ENCODE data around the gene CCDC85C.

CCDC85C gene

DNA sequence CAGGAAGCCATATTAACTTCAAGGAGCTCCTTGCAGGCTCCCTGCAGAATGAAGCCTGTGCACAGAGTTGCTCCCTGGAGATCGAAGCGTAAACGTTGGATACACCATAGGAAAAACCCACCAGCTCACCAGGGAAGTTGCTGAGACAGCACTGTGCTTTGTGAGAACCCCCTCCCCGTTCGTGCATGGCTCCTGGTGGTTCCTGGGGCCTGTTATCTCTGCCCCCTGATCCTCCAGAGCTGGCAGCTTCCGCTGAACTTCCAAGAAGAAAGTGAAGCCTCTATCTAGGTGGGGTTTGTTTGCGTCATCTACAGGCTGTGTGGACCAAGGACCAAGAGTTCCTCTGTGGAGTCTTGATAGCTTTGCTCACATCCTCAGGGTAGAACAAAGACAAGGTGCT lies 2.4 kb upstream of the CCDC85C start:
- DNase-seq (ENCODE audit: low read depth in 1 of 2, low spot score in 1 of 2), result no peak

DNA sequence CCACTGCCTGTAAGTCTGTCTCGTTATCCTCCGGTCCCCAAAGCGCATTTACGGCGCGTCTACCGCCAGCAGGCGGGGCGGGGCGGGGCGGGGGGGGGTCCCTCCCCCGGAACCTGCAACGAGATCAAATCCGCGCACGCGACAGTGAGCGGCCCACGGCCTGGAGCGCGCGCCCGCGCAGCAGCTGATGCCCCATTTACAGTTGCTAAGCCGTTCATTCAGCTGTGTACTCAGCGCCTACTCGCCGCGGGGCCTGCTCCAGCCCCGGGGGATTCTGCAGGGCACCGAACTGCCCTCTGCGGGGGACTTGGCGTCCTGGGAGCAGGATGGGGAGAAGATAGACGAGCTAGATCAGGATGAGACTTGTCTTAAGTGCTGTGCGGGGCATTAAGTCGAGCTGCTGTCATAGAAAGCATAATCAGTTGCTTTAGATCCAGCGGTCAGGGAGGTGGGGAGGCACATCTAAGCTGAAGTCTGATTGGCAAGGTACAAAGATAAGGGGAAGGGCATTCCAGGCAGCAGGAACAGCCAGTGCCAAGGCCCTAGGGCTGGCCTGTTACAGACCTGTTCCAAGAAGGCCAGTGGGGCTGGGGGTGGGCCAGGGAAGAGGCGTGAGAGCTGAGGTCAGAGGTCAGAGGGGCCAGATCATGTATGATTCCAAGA lies 1.4 kb upstream of the CCDC85C start:
- peak; percentile 66 for DNase-seq (ENCODE audit: low read depth in 1 of 2, low spot score in 1 of 2)

DNA sequence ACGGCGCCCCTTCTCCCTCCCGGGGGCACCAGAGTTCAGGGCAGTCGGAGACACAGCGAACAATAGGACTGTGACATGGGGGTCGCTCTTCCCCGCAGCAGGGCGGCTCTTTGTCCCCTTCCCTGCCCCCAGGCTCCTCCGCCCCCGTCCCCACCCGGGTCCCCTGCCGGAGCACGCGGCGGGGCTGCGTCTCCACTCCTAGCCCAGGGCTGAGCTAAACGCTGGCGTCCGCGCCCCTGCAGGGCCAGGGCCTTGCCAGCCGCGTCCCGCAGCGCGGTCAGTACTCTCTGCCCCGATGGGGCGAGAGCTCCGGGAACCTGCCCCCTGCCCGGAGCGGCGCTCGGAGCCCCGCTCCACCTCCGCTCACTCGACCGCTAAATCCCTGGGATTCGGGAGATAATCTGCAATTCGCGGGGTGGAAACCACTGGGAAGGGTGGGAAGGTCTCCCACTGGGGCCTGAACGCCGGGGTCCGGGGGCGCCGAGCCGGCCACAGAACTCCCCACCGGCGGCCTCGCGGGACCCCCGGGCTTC lies 825 bp upstream of the CCDC85C start:
- no peak for DNase-seq (ENCODE audit: low read depth in 1 of 2, low spot score in 1 of 2)

DNA sequence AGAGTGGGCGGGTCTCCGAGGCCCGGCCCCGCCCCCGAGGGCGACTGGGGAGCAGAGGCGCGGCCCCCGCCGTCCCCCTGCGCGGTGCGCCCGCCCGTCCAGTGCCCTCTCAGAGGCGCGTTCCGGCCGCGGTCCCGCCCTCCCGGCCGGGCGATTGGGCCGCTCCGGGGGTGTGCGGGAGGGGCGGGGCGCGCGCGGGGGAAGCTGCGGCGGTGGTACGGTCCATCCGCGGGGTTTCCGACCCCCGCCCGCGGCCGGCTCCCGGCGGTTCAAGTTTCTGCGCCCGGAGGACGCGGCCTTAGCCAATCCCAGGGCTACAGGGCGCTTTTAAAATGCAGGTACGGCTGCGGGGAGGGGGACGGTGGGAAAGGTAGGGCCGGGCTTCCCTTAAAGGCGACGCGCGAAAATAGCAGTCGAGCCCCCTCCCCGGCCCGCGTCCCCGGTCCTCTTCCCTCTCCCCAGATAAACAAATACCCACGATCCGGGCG lies 315 bp upstream of the CCDC85C start:
- DNase-seq (ENCODE audit: low read depth in 1 of 2, low spot score in 1 of 2), result peak; percentile 91 to 97

DNA sequence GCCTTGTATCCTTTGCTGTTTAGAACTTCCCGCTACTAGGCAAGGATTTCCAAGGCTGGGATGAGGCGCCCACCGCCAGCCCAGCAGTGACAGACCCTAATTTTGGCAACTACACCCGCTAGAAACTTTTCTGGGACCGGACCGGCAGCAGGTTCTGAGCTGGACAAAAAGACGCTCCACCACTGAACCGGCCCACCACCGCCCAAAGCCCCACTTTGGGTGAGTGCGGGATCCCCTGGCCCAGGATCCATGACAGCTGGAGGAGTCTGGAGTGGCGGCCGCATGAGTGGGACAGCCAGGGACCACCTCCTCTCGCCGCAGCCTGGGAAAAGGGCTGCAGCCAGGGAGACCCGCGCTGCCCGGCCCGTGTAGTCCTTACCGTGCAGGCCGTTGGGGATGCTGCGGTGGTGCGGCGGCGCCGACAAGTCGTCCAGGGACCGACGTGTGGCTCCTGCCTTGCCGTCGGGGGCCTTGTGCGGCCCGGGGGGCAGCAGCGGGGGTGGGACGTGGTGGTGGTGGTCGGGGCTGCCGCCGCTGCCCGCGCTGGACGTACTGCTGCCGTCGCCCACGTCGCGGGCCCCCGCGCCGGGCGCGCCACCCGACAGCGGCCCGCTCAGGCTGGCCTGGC lies 1.1 kb downstream of the CCDC85C start:
- DNase-seq (ENCODE audit: low read depth in 1 of 2, low spot score in 1 of 2), result no peak

DNA sequence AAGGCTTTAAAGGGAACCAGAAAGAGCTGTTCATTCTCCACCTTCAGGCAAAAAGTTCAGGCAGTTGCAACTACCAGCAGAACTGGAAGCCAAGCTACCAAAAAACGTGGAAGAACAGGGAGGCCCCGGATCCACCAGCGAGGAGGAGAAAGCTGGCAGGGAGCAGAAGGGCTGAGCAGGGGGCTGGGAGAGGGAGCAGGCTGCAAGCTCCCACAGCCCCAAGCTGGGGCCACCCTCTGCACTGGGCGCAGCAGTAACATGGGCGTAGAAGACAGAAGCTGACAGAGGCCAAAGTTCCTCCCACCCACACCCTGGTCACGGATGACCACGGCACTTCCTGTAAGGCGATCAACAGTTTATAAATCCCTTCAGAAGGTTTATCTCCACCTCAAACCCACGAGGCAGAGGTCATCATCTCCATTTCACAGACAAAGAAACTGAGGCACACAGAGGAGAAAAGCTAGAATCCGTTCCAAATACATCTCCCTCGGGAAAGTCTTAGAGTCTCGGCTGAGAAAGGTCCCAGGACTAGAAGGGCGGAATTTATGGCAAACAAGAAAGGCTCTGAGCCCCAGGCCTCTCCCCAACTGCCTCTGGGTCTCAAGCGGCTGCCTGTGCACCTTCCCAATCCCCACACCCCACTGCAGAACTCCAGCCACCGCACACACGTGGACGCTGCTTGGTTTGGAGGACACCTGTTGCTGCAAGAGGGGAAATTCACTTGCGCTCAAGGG lies 1.8 kb downstream of the CCDC85C start:
- DNase-seq (ENCODE audit: low read depth in 1 of 2, low spot score in 1 of 2), result no peak

DNA sequence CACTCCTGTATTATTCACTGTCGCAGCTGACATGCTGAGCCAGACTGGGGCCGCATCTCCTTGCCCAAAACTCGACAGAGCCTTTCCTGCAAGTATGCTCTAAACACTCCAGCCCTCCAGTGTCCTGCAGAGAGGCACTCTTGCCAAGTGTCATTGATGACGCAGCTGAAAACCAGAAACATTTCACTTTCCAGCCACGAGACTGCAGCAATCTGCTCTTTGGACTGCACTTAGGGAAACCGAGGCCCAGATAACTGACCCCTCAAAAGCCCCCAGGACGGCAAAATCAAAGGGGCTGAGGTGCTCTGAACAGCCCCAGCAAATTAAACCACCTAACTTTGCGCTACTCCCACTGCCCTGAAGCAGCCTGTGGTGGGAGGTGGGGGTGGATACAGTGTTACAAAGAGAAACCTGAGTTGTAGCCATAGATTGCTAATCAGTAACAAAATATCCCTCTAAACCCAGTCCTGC lies 2.6 kb downstream of the CCDC85C start:
- no peak for DNase-seq (ENCODE audit: low read depth in 1 of 2, low spot score in 1 of 2)

DNA sequence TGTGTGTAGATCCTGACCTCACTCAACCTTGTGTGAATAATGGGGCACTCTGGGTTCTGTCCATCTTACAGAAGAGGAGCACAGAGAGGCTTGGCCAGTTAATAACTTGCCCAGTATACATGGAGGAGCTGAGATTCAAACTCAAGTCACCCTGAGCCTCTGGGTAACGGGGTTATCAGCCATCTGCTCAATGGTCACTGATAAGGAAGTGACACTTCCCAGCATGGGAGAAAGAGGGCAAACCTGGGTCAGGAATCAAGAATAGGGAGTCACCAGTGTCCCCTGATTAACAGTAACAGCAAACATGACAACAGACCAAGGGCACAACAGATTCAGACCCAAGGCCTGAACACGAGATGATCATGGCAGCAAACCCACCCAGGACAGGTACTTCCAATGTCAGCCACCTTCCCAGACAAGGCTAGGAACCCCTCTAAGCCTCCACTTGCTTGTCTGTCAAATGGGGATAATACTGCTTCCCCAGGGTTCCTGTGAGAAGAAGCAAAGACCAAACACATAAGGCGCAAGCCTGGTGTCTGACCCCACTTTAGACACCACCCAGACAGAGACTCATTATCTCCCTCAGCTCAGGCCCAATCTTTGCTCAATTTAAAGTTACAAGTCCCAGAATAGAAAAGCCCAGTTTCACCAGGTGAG lies 3.6 kb downstream of the CCDC85C start:
- DNase-seq (ENCODE audit: low read depth in 1 of 2, low spot score in 1 of 2), result no peak

DNA sequence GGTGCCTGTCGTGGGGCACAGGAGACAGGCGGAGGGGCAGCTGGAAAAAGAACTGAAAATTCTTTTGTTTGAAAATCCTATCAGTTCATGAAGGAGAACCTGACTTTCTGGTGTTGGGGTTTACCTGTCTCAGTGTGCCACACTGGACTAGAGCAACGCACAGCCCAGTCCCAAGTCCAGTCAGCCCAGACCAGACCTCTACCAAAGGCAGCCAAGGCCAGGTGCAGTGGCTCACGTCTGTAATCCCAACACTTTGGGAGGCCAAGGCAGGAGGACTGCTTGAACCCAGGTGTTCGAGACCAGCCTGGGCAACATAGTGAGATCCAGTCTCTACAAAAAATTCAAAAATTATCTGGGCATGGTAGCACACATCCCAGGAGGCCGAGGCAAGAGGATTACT lies 4.6 kb downstream of the CCDC85C start:
- DNase-seq (ENCODE audit: low read depth in 1 of 2, low spot score in 1 of 2), result no peak

DNA sequence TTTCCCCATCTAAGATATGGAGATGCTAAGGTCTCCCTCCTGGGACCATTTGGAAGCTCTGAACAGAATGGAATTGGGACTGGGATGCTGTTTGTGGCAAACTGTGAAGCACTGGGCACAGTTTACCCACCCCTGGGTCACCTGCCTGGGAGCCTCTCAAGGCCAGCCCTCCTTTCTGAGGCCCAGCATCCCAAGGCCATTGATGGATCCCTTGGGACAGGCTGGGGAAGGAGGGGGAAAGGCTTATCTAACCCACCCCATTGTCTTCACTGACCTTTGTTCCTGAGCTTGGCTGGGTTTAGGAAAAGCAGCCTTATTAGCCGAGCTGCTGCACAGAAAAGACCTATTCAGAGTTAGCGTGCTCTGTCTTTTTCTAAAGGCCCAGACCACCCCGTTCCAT lies 5.2 kb downstream of the CCDC85C start:
- DNase-seq (ENCODE audit: low read depth in 1 of 2, low spot score in 1 of 2), result no peak

DNA sequence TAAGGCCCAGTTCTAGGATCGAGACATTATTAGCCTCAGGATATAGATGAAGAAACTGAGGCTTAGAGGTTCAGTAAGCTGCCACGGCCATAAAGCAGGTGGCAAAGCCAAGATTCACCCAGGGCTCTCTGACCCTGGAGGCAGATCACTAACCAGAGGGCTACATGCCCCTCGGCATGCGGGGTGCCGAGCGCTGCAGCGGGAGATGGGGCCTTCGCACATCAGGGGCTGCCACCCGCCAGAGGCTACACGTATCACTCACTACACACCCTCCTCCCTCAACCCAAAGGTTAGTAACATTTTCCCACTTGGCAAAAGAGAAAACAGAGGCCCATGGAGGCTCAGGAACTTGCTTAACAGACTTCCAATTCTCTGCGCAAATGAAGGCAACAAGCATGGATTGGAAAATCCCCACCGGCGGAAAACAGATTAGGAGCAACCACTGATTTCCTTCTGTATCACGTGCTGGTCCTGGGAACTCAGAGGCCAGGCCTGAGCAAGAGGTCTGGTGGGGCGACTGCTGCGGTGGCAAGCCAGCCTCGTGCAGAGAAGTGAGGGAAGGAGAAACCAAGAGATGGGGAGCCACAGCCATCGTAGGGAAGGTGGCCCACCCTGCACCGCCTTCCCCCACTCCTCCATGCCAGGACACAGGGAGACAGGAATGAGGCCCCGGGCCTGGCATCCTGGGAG lies 6.0 kb downstream of the CCDC85C start:
- no peak for DNase-seq (ENCODE audit: low read depth in 1 of 2, low spot score in 1 of 2)

DNA sequence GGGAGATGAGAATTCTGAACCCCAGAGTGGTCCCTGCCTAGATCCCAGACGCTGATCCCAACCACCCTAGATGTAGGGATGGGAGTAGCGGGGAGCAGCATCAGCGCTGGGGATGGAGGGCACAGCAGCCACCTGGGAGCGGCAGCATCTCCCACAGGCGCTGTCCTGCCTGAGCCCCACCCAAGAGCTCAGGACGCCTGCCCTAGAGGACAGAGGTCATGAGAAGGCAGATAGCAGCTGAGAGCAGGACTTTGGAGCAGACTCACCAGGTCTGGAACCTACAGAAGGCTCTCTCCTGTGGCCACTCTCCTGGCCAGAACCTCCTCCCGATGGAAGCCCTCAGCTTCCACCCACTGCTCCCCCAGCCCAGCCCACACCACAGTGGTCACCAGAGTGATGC lies 7.2 kb downstream of the CCDC85C start:
- DNase-seq (ENCODE audit: low read depth in 1 of 2, low spot score in 1 of 2), result no peak

DNA sequence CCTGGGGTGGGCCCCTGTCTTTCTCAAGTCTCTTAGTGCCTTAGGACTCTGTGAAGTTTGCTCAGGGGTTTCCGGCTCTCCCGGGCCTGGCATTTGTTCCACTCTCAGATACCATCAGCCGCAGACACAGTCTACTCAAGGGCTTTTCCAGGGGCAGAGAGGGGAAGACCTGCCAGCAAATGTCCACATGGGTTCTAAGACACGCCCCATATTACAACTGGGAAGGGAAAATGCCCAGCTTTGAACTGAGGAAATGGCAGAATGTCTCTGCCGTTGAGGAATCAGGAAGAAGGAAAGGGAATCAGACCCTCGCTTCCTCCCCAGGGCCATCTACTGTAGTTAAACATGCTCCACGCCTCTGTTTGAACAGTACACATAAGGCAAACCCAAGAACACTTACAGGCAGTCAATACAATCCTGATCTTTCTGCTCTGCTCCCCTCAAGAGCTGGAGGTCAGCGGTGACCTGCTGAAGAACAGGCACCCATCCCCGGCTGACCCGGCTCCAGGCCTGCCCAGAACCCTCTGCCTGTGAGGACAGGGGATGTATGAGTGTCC lies 7.9 kb downstream of the CCDC85C start:
- no peak for DNase-seq (ENCODE audit: low read depth in 1 of 2, low spot score in 1 of 2)

DNA sequence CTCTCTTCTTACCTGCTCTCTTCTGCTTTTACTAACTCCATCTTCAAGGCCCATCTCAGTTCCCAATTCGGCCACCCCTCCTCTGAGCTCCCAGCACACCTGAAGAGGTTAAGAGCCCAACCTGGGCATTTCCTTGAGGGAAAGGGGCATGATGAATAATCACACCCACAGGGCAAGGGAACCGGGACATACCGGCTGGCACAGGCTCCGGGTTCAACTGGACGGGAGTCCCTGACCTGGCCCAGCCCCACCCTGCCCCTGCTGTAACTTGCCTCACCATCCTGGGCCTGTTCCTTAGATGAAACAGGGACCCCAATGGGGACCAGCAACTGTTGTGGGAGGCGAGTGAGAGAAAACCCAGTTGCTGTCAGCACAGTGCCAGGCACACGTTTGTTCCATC lies 8.5 kb downstream of the CCDC85C start:
- no peak for DNase-seq (ENCODE audit: low read depth in 1 of 2, low spot score in 1 of 2)

DNA sequence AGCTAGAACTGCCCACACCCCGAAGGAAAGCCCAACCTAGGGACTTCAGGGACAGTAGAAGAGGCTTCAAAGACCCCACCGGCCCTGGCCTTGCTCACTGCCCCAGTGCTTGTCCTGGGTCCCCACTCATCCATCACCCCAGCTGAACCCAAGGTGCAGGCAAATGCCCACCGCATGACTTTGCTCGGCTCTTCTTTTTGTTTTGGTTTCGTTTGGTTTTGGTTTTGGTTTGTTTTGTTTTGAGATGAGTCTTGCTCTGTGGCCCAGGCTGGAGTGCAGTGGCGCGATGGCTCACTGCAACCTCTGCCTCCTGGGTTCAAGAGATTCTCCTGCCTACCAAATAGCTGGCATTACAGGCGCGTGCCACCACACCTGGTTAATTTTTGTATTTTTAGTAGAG lies 9.0 kb downstream of the CCDC85C start:
- DNase-seq (ENCODE audit: low read depth in 1 of 2, low spot score in 1 of 2), result peak in 1 of 2 donors; percentile 25

DNA sequence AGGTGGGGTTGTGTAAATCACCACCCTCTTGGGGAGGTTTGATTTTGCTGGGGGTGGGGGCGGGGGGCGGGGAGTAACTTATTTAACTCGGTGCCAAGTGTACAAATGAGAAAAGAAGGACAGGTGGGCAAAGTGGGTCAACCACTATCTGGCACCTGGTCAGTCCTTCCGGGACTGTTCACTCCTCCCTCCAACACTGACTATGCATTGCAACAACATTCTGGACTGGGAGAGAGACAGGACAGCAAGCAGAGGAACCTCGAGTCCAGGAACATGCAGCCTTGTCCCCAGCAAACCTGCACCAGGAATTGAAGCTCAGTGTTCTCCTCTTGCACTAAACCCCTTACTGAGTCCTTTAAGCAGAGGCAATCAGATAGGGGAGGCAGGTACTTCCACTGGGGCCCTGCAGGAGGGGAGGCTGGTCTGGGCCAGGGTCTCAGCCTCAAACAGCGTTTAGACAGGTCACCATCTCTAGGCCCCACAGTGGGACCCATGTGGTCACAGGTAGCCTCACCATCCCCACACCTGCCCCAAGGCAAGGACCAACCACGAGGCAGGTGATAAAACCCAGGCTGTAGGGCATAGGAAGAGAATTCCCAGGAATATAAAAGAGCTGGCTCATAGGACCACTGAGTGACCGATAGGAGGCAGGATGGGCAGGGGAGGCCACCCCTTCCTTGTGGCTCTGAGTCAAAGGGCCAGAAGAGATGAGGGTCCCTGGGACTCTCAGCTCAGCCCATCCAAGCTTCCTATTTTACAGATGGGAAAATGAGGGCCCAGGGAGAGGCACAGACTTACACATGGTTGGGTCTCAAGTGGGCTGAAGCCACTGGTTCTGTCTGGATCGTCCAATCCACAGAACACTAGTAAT lies 9.8 kb downstream of the CCDC85C start:
- no peak for DNase-seq (ENCODE audit: low read depth in 1 of 2, low spot score in 1 of 2)

DNA sequence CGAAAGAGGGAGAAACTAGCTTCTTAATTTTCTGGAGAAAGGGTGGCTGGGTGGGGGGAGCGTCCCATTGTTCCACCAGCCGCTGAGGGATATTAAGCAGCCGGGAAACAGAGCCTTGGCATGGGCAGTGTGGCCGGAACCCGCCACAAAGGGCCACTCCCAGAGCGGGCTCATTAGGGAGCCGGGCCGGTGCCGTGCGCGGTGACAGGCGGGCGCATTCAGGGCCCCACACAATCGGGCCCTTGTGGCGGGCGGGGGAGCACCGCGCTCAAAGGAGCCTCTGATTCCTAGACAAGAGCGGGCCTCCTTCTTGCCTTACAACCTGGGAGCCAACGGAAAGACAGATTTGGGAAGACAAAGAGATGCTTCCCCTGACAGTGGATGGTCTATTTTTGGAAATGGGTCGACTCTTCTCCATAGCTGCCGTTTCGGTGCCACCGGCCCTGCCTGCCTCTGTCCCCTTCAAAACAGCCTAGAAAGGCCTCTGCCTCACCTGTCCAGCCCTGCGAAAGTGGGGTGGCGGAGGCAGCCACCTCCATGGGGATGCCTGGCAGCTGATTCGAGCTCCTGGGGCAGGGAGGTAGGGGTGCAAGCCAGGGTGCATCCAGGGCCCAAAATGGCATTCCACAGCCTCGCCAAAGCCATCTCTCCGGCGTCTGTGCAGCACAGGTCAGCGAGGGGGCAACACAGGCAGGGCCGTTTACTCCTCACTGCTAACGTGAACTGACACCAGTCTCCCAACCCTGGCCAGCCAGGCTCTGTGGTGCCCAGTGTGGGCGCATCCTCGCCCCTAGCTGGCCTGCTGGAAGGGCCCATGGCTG lies 10.9 kb downstream of the CCDC85C start:
- DNase-seq (ENCODE audit: low read depth in 1 of 2, low spot score in 1 of 2), result no peak

DNA sequence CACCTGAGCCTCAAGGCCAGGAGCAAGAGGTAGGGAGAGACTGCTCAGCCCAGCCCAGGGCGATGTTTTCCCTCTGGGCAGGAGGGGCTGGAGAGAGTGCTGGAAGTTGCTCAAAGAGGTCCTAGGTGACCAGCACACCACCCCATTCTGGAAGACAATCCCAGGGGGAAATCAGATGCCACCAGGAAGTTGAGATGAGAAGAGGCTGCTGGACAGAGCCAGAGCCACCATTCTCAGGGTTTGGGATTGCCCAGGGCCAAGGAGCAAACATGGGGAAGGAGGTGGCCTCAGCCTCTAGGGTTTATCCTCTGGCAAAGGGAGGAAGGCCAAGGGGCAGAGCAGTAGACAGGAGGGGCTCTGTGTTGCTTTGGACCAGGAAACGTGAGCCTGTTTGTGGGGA lies 11.6 kb downstream of the CCDC85C start:
- DNase-seq (ENCODE audit: low read depth in 1 of 2, low spot score in 1 of 2), result no peak
